Activated CD8-positive, alpha-beta T cell treated with anti-CD3 and anti-CD28 coated beads for 36 hours (primary cell): Measurements from ENCODE around the gene ZNF41. TPM values are rescaled to one million over a fixed set of nuclear protein-coding genes. Genes with fewer than 3 reads are reported as not detected.

Source experiments
- ATAC-seq: fragments of 200-7000 bp; cut with Tn5 transposase; one replicate; pipeline ENCODE4 v1.10.0; 2021; ENCODE audit warnings: mild to moderate bottlenecking, moderate library complexity
- CTCF ChIA-PET: fragments of 350-600 bp; sonication (Branson Sonifier 250); formaldehyde crosslinking; loops from one replicate; lab custom pipeline; 2021; ENCODE audit warnings: antibody characterized with exemption; lab: Charles Lee
- POLR2A ChIA-PET: fragments of 350-600 bp; sonication (Branson Sonifier 250); formaldehyde crosslinking; loops from one replicate; lab custom pipeline; 2021; ENCODE audit warnings: antibody characterized with exemption; lab: Charles Lee
- DNase-seq: peaks from one replicate; pipeline ENCODE4 v3.0.0-alpha.2; 2020
- H3K27ac Mint-ChIP-seq: one replicate; pipeline ENCODE4 v1.8.0; 2021; ENCODE audit warnings: mild to moderate bottlenecking, mixed read lengths
- H3K27me3 Mint-ChIP-seq: one replicate; pipeline ENCODE4 v1.8.0; 2021; ENCODE audit warnings: mixed read lengths
- H3K36me3 Mint-ChIP-seq: one replicate; pipeline ENCODE4 v1.8.0; 2021; ENCODE audit warnings: low read depth, mixed read lengths
- H3K4me1 Mint-ChIP-seq: one replicate; pipeline ENCODE4 v1.8.0; 2021; ENCODE audit warnings: low read depth, mixed read lengths
- H3K4me3 Mint-ChIP-seq: one replicate; pipeline ENCODE4 v1.8.0; 2021; ENCODE audit warnings: mild to moderate bottlenecking, moderate library complexity, mixed read lengths
- H3K9me3 Mint-ChIP-seq: one replicate; pipeline ENCODE4 v1.8.0; 2021; ENCODE audit warnings: mixed read lengths
- CTCF ChIP-seq: fragments of 200-600 bp; IDR thresholded peaks from one replicate; pipeline ENCODE4 v1.8.0; 2022; ENCODE audit warnings: antibody characterized with exemption, mild to moderate bottlenecking
- intact Hi-C: fragments of 100-400 bp; cut with micrococcal nuclease; formaldehyde crosslinking; loops from one replicate; pipeline ENCODE4 v1.10.0; 2022
- total RNA-seq, 2 experiments: library from RNA; stranded (reverse); gene quantifications; one replicate each; pipeline ENCODE4 v1.2.3, GENCODE V29; 2021

ZNF41 gene
- total RNA-seq, 2 experiments from 2014 or later = 10.6 TPM

- Mint-ChIP-seq H3K9me3 (no peaks in the 10 kb centered on the region), H3K27ac (no peak overlapping the region), H3K4me3 (no peak overlapping the region), H3K36me3 (no peaks in the 10 kb centered on the region), H3K27me3 (no peaks in the 10 kb centered on the region), H3K4me1 (peaks cover 2% of the 10 kb centered on the region)
- CTCF ChIA-PET = interaction anchor here (2.5 kb wide), 1 partner anchor 16 kb away, joined by 8 read pairs; no protein-coding TSS in a partner anchor
- ATAC-seq = no peak
- intact Hi-C loops = no loop called here
- POLR2A ChIA-PET = no interaction called here
- no peak for DNase-seq
- no peak for TF ChIP-seq CTCF
Observed at GRCh38 chrX:47507153-47507867, 24.3 kb upstream of the ZNF41 start.

- DNase-seq (no peak), ATAC-seq (no peak)
- Mint-ChIP-seq H3K4me1 (peaks cover 2% of the 10 kb centered on the region), H3K9me3 (no peaks in the 10 kb centered on the region), H3K27ac (no peak overlapping the region), H3K4me3 (no peak overlapping the region), H3K27me3 (no peaks in the 10 kb centered on the region), H3K36me3 (no peaks in the 10 kb centered on the region)
- POLR2A ChIA-PET = no interaction called here
- CTCF ChIA-PET = interaction anchor here (1.1 kb wide), 1 partner anchor 20 kb away, joined by 4 read pairs; no protein-coding TSS in a partner anchor
- intact Hi-C loops = no loop called here
- TF ChIP-seq CTCF = no peak
Observed at GRCh38 chrX:47503151-47503550, 20.1 kb upstream of the ZNF41 start.

GRCh38 chrX:47502316-47503125, 19.5 kb upstream of the ZNF41 start:
- no peak for ATAC-seq
- H3K27ac Mint-ChIP-seq = no peak overlapping the region
- ChIA-PET CTCF (interaction anchor here (1.1 kb wide), 1 partner anchor 21 kb away, joined by 4 read pairs; no protein-coding TSS in a partner anchor), POLR2A (no interaction called here)
- H3K4me3 Mint-ChIP-seq = no peak overlapping the region
- no peaks in the 10 kb centered on the region for H3K9me3 Mint-ChIP-seq
- peaks cover 2% of the 10 kb centered on the region for H3K4me1 Mint-ChIP-seq
- TF ChIP-seq CTCF = no peak
- H3K36me3 Mint-ChIP-seq = no peaks in the 10 kb centered on the region
- no peaks in the 10 kb centered on the region for H3K27me3 Mint-ChIP-seq
- intact Hi-C loops = no loop called here
- DNase-seq = no peak

DNA sequence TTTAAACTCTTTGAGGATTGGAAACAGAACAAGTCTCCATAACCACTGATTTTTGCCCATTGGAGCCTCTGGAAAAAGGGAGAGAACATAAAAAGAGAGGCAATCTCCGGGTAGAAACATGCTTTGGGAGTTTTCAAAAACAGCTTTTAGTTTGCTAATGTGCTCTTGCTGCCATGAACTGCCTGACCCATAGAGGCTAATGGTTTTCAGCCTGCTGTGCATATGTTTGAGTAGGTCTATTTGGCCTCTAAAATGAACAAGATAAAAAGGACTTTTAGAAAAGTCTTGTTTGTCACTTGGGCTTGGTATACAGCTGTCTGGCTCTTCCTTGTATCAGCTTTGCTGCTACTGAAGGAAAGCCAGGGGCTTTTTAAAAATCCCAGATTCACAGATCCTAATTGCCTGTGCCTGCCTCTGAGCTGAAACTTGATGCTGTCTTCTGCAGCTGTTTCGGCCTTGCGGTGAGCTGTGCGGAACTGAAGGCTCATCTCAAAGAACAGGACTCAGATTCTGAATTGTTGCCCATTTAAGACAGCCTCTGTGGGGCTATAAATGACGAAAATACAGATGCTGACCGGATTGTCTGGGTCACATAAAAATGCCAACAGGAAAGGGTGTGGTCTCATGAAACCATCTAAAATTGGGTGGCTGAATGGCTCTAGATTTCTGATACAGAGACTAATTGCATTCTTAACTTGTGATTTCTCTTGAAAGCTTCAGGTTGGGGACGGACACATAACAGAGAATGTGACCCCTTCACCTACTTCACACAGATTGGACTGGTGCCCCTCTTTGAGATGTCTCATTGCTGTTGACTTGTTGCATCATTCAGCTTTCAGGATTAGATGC, 18.4 kb upstream of the ZNF41 start:
- no peak for ATAC-seq
- ChIA-PET POLR2A (interaction anchor here (0.7 kb wide), 1 partner anchor 950 kb away, joined by 3 read pairs; no protein-coding TSS in a partner anchor), CTCF (interaction anchor here (0.6 to 1.9 kb wide), 2 partner anchors 22 to 151 kb away, joined by 3 to 5 read pairs; no protein-coding TSS in a partner anchor)
- Mint-ChIP-seq H3K27ac (no peak overlapping the region), H3K27me3 (no peaks in the 10 kb centered on the region), H3K9me3 (no peaks in the 10 kb centered on the region), H3K4me1 (no peaks in the 10 kb centered on the region), H3K4me3 (no peak overlapping the region), H3K36me3 (no peaks in the 10 kb centered on the region)
- TF ChIP-seq CTCF = no peak
- no peak for DNase-seq
- intact Hi-C loops = no loop called here
